HG02938 (cell line): Measurements from ENCODE around the gene GYPC.

Experiments used
- ATAC-seq: cut with Tn5 transposase; IDR thresholded peaks from one replicate; pipeline ENCODE4 v1.9.1; 2021; ENCODE audit warnings: mild to moderate bottlenecking, moderate library complexity; ENCODE audit not compliant: unreplicated experiment

The GYPC gene

DNA sequence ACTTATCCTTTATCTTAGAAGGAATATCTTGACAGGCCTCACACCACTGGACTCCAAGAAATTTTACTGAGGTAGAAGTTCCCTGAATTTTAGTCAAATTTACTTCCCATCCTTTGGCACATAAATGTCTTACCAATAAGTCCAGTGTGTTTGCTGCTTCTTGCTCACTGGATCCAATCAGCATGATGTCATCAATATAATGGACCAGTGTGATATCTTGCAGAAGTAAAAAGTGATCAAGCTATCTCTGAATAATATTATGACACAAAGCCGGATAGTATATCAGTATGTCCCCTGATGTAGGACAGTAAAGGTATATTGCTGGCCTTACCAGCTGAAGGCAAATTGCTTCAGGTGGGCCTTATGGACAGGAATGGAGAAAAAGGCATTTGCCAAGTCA, 6.9 kb upstream of the GYPC start:
- no peak for ATAC-seq

DNA sequence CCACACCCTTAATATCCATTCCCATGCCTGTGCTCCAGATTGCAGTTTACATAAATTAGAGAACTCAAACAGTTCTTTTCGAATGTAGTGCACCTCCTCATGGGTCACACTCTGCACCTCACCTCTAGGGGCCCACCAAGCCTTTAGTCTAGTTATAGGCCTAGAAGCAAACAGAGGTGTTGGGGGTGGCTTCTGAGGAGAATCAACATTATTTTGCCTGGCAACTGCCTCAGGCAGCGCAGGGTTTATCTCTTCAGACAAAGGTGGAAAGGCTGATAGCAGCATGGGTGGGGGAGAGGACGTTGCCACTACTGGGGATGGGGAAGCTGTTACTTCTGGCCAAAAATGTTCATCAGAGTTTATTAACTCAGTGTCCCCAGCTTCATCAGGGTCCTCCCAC, 5.0 kb upstream of the GYPC start:
- no peak for ATAC-seq

DNA sequence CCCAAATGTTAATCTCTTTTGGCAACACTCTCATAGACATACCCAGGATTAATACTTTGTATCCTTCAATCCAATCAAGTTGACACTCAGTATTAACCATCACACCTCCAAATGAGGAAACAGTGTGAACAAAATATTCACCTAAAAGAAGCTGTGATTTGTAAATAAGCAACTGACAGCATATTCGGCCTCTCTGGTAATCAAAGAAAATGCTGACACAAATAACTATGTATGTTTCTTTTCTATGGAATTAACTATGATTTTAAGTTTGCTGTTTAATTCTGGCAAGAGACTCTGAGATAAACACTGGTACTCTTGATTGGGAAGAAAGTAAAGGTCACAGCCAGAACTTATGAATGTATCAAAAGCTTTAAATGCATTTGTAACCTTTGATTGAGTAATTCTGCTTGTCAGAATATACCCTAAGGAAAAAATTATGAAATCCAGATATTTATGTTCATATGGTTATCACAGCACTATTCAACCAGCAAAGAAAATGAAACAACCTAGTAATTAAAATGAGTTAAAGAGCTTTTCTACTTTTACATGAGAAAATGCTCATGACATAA, 3.6 kb upstream of the GYPC start:
- no peak for ATAC-seq

GRCh38 chr2:126653109-126653508, 2.8 kb upstream of the GYPC start:
- ATAC-seq = no peak

DNA sequence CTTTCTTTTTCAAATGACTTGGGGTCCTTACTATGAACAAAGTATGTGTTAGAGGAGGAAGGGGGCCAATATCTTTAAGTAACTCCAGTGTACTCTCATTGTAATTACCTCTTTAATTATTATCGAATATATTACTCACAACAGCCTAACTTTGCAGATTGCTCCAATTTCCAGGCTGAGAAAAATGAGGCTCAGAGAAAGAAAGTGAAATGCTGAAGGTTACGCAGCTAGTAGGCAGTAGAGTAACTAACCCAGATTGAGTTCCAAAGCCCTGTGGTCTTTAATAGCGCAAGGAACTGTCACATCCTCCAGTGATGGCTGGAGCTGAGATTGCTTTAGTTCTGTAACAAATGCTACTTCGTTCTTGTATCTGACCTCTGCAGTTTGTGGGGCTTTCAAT, 2.2 kb upstream of the GYPC start:
- ATAC-seq = no peak

GRCh38 chr2:126655051-126655450, 907 bp upstream of the GYPC start:
- ATAC-seq = no peak

GRCh38 chr2:126656431-126657147, 631 bp downstream of the GYPC start:
- peak; percentile 23 for ATAC-seq

DNA sequence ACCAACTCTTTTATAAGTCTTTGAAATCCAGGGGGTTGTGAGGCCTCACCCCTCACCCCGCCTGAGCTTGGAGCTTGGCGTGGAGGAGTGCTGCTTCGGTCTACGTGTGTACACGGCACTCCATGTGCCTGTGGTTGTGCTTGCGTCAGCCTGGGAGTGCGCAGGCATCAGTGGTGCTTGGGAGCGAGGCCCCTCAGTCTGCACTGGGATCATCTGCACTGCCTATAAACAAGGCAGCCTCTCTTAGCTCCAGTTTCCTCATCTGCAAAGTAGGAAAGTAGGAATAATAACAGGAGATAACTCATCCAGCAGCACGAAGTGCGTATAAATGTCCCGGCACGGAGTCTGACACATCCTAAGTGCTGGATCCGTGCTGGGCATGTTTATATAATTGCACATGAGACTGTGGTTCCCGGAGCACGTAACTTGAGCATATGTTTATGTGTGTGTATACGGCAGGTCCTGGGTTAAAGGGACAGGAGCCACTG, 1.2 kb downstream of the GYPC start:
- peak; percentile 1 for ATAC-seq

DNA sequence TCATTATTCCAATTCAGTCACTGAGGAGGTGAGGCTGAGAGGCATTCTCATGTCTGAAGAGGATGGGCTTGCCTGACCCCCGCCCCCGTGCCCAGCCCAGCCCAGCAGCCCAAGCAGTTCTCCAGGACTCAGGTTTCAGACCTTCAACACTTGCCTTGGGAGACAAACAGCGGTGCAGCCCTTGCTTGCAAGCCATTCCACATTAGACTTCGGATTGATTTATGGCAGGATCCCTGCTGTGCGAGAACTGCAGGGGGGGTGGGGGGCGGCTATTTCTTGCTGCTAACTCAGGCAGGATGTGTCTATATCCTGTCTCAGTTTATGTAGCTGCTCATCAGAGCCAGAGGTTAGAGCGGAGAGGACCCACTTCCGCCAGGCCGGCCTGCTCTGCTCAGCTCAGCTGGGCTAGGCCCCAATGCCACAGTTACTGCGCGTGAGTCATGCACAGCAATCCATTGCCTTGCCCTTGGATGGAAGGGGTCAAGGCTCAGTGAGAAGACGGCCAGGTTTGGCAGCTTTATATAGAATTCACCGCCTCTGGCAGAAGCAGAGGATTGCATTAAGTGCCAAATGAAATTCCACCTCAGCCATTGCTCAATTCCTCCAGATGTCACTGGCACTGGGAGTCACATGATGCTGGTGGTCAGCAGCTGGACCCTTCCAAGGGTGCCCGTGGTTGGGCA, 1.8 kb downstream of the GYPC start:
- peak; percentile 60 for ATAC-seq

- no peak for ATAC-seq
Observed at GRCh38 chr2:126658319-126658904, 2.5 kb downstream of the GYPC start.

DNA sequence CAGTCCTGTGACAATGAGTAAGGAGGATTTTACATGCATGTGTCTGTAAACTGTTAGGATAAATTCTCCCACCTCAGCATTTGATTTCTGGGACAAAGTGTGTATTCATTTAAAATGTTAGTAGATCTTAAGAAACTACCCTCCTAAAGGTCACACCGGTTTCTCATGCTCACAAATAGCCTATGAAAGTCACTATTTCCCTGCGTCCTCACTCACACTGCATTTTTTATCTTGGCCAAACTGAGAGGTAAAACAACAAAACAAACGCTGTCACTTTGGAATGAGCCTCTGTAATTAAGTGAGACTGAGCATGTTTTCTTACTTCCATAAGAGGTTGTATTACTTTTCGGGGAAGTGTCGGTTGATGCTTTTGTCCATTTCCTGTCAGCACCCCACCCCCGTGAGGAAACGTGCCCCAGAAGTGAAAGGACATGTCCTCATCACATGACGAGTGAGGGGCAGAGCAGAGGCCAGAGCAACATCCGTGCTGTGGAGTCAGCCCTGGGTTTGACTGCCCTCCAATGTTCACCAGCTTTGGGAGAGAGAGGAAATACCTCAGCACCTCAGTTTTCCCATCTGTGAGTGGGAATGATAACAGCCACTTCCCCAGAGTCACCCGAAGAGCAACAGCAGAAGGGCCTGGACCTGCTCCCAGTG, 3.1 kb downstream of the GYPC start:
- peak; percentile 32 for ATAC-seq

GRCh38 chr2:126659562-126660467, 3.9 kb downstream of the GYPC start:
- no peak for ATAC-seq

DNA sequence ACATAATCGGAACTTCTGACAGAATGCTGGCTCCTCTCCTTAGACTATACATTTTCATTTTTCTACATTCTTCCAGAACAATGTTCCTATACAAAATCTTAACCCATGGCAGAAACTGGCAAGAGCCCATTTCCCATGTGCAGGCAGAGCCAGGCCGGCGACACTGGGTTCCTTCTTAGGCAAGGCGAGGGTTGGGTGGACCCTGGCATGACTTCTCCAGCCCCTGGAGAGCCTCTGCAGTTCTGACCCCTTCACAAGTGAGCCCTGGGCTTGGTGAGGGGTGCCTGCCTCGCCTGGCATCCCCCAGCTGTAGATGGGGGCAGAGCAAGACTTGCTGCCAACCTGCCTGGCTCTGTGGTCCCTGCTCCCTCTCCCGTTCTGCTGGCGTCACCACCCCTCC, 5.0 kb downstream of the GYPC start:
- no peak for ATAC-seq

GRCh38 chr2:126661702-126662500, 5.9 kb downstream of the GYPC start:
- ATAC-seq = no peak

- no peak for ATAC-seq
Observed at GRCh38 chr2:126662621-126663020, 6.7 kb downstream of the GYPC start.

DNA sequence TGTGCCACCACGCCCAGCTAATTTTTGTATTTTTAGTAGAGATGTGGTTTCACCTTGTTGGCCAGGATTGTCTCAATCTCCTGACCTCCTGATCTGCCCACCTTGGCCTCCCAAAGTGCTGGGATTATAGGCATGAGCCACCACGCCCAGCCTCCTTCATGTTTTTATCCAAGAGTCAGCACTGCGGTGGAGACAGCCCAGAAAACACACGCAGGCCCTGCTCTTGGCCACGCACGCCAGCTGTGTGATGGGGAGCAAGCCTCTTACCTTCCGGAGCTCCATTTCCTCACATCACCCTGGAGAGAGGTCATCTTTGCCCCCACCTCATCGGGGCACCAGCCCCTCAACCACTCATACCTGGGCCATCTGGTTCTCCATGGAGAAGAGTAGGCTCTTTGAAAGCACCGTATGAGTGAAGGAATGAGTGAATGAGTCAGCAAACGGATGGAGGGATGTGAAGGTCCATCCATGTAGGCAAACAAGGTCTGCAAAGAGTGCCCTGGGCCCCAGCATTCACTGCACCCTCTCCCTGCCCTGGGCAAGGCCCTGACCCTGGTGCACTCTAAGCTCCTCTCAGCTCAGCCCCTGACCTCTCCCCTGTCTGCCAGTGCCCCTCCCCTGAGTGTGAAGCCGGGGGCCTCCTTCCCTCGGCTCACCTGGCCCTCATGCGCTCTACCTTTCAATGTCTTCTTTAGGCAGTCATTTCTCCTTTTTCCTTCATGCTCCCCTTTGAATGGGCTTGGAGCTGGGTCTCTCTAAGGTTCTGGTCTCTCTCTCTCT, 7.4 kb downstream of the GYPC start:
- no peak for ATAC-seq

DNA sequence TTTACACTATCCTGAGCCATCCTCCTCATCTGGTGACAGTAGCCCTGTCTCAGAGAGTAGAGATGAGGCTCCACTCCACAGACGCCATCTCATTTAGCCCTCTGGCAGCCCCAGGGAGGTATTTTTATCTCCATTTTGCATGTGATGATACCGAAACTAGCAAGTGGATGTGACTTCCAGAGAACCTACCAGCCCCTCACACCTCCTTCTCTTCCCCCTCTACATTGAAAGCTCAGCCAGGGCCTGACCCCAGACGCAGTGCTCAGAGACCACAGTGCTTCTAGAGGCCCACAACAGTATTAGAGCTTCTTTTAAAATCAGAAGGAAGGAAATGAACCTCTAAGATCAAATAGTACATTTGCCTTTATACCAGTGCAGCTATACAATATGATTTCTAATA, 8.3 kb downstream of the GYPC start:
- peak; percentile 75 for ATAC-seq

DNA sequence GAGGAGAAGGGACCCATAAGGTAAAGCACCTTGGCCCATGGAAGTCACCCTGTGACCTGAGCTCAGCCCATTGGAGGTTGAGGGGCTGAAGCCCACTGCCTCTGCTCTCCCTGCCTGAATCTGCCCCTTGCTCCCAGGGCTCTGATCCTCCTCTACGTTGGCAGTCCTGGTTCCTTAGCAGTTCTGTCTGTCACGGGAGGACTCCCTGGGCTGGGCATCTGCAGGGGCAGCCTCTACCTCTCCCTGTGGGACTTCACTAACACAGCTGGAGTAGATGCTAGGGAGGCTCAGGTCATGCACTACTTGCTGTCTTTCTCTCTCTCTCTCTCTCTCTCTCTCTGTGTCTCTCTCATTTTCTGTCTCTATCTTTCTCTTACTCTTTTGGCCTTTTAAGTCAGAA, 8.7 kb downstream of the GYPC start:
- peak; percentile 26 for ATAC-seq

DNA sequence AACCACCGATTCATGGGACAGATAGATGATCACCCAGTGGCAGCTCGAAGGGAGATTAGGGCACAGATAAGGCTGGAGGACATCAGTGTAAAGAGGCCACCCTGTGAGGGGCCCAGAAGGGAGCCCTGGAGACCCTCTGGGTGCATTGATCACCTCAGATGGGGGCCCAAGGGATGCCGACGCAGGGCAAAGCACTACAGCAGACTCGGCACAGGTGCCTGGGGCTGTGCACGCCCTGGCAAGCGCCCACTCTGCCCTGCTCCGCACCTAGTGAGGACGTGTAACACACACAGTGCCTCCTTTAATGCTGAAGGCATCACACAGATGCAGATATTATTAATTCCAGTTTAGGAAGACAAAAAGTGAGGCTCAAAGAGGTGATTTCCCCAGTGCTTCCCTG, 9.5 kb downstream of the GYPC start:
- ATAC-seq = no peak
